Dermis microvascular lymphatic vessel endothelial cell (primary cell): ENCODE data around the gene BAZ1A. TPM values are rescaled to one million over a fixed set of nuclear protein-coding genes. Genes with fewer than 3 reads are reported as not detected.

ENCODE experiments used
- DNase-seq, 2 donors: peaks; one replicate each; pipeline versions ENCODE4 v3.0.0 to v3.0.0-alpha.2; 2010; ENCODE audit warnings: low read depth in 2 of 2
- total RNA-seq: library from RNA; depleted of rRNA; stranded (reverse); fragments of >200 nt; gene quantifications from 2 replicates; pipeline ENCODE4 v1.2.1, GENCODE V29; 2014

BAZ1A gene
- total RNA-seq, 1 donor from 2014 or later: 37.1 TPM

DNA sequence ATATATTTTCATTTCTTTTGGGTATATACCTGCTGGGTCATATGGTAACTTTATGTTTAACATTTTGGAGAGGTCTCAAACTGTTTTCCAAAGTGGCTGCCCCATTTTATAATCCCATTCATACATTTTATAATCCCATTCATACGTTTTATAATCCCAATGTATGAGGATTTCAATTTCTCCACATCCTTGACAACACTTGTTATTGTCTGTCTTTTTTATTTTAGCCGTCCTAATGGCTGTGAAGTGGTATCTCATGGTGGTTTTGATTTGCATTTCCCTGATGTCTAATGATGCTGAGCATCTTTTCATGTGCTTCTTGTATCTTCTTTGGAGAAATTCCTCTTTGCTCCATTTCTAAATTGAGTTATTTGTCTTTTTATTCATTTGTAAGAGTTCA lies 154.0 kb downstream of the BAZ1A start:
- DNase-seq: no peak

DNA sequence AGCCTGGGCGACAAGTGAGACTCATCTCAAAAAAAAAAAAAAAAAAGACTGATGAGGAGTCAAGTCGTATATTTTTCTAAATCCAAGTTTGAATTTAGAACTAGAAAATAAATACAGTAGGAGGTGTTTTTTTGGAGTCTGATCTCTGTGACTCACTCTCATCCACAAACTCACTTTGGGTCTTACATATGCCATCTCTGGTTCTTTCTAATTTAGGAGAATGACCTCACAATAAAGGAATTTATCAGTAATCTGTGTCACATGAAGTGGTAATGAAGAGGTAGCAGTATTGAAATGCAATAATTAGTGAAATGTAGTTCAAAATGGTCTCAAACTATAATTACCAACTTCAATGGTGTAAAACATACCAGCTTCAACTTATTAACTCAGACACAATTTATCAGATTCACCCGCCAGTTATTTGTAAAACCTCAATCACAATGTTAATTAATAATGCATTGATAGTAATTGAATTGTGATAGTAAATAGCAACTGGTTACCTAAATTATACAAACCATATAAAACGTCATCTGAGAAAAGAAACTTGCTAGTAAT lies 156.3 kb downstream of the BAZ1A start:
- no peak for DNase-seq

DNA sequence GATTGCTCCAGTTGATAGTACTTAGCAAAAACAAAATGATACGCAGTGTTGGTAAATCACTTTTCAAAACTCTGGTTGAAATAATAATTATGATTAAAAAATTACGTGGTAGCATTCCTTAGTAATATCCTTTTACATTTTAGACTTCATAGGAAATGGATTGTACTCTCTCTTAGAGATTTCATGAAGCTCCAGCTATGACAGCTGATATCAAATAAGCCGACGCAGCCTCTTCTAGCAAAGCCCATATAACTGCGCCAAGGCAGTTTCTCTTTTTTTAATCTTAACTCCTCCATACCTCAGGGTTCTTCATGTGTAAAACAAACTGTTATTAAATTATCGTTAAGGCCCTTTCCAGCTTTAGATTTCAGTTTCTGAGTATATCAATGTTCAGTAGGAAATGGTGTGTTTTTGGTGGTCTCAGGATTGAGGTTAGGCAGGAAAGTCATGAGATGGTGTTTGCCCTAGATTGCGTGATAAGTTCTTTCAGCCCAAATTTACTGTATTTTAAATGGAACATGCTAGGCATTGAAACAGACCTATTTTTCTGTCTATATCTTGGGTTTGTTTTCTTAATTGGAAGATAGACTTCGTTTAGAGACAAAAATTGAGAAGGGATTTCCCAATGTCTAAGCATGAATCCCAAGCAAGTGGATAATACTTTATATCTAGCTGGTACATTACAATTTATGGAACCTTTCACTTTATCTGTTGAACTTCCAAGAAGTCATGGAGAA lies 159.9 kb downstream of the BAZ1A start:
- no peak for DNase-seq

DNA sequence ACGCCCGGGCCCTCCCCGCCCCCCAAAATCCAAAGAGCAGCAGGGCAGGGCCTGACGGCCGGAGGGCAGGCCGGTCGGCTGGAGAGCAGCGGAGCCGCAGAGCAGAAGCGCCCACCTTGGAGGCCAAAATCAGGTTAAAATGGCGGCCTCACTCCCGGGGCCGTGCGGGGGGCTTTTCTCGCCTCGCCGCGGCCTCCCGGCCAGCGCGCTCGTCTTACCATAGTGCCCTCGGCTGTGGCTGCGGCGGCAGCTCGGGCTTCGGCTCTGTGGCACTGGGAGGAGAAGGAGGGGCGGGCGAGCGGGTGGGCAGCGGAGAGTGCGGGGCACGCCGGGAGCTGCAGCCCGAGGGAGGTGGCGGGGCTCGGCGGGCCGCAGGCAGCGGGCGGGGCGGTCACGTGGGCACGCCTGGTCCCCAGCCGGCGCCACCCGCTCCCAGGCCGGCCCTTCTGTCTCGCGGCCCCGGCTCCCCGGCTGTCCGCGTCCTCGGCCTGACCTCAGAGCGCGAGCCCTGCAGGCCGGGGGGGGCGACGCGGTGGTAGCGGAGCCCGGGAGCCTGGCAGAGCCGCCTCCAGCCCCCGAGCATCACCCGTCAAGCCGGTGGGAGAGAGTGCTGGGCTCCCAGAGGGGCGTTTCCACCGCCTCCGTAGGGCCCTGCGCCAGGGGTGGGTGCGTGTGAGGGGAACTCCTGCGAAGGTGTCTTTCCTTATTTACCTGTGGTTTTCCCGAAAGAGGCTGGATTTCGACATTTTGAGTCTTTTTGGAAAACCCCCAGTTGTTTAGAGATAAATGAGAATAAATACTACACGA lies 160.6 kb downstream of the BAZ1A start, which contains the start of gene CFL2:
Gene CFL2, minus strand, starts transcription at position 274 of the 807 bp plus-strand sequence. Its CDS starts 53 bp downstream, at position 221.
- DNase-seq: peak in 1 of 2 donors; percentile 83

DNA sequence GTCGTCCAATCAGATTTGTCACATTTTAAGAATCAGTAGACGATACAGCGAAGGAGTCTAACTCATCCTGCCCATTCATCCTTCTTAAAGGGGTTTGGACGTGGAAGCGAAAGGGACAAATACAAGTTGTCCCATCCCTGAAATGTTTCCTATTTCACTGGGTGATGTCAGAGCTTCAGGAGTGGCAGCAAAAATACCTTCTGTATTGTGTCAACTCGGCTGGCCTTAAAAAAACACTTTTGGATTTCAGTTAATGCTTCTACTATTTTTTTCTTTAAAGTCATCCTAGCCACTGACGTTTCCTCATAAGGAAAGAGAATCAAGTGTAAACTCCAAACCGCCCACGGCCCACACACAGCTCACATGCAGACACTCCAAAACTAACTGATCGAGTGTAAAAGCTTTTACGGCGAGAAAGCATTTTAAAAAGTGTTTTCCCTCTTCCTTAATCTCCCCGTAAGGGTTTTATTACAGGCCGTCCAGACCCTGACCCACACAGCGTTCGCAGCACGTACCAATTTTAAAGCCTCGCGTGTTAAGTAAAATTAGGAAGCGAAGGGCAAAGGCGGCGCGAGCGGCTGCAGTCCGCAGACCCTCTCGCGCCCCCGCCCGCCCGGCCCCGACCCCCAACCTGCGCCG lies 161.4 kb downstream of the BAZ1A start:
- peak in 1 of 2 donors; percentile 67 for DNase-seq

DNA sequence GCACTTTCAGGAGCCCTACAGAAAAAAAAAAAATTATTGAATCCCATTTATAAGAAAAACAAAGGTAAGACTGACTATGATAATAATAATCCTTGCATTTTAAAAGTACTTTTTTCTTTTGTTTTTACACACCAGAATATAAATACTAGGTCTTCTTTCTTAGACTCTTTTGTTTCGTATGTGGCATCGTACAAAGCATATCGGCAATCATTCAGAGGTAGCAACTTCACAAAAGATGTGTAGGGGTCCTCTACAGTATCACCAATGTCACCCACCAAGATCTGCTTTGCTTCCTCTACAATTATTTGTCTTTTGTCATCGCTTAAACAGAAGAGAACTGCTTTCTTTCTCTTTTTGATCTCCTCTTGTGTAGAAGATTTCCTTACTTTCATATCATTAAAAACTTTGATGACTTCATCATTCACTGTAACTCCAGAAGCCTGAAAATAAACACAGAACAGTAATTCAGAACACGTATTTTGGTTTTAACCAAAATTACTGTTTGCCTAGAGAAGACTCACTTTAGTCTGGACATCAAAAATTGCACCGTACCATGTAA lies 162.0 kb downstream of the BAZ1A start:
- DNase-seq: no peak

DNA sequence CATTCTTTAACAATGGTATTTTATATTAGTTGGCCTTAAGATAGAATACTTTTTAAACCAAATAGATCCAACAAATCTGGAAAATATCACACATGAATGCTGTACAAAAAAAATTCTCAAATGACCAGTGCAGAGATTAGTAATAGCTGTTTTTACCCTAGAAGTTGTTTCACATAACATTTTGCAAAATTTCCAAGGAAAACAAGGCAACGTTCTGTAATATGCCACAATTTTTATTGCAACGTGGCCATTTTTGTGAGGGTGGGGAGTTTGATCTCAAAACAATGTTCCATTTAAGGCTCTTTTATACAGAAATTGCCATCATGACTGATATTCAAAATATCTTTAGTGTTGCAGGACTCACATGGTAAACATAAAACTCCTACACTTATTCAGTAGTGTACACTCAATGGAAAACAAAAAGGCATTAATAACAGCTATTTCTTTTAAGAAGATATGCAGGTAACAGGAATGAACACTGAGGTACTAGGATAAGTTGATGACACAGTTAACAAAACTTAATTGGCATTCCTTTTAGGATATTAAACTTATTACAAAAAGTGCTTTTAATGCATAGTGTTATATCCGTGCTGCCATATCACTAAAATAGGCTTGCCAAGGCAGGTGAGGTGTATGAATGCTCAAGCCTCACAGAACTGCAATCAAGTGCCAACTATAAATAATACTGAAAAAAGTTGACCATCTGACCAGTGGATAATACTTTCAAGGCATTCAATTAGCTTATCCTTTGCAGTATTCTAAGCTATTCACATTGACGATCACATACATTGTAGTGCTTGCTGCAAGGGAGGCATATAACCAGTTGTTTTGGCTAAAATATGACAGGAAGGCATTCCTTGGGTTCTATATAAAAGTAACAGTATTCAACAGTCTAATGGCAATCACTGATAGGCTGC lies 163.1 kb downstream of the BAZ1A start:
- DNase-seq: no peak

DNA sequence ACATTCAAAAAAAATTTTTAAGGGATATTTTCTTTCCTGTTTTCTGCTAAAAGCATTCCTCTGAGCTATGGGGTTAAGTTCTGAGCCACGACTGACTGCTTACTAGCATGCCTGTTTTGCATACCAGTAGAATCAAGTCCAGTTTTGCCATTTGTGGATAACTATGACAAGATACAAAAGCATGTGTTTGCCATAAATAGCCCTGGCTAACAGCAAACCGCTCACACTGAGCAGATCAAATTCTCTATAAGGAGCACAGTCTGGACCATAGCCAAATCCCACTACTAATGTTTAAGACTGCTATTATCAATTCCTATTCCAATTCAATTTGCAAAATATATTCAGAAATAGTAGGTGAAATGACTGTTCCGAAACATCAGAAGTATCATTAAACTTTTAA lies 164.0 kb downstream of the BAZ1A start:
- peak in 1 of 2 donors; percentile 22 for DNase-seq

DNA sequence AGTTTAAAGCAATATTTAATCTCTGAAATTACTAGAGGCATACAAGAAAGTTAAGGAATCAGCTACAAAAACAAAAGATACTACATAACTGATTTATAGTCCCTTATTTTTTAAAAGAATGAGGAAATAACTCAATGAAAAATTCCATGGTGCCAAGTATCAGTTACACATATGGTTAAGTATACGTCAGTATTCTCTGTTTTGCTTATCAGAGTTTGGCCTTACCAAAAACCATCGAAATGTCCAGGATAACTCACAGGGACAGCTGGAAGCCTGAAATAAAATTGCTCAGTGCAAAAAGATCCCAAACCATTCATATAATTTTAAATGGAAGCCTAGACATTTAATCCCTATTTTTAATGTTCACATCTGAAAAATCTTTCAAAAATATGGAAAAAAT lies 164.4 kb downstream of the BAZ1A start:
- no peak for DNase-seq

DNA sequence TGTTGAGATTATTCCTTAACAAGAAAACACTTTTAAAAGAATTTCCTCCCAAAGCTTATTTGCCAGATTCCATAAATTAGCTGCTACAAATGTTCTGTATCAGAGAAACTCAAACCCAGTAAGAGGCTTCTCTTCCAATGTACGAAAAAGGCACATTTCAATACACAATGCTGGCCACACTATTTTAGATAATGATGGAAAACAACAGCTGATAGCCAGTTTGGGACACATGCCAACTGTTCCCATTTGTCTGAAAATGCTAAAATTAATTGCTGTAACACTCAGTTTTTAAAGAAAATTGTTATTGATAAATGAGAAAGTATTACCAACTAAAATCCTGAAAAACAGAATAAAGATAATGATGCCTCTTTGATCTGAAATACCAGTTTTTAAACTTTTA lies 165.2 kb downstream of the BAZ1A start:
- peak in 1 of 2 donors; percentile 40 for DNase-seq

DNA sequence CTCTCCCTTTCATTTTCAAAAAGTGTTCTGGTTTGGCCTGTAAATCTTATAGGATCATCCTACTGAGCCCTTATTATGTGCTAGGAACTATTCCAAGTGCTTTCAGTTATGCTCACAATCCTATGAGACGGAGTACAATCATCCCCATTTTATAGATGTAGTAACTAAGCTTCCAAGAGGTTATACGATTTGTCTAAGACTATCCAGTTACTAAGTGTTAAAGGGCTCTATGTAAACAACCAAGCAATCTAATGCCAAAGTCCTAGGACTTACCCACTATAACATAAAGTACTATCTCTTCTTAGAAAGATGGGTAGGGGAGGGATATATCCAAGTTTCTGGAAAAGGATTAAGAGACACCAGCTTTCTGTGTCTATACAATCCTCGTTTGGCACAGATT lies 167.4 kb downstream of the BAZ1A start:
- no peak for DNase-seq

Other genes with a start within 250 kb of the BAZ1A start
- 78.9 and 80.5 TPM in 2 replicates for gene SNX6, start 245.2 kb downstream of the BAZ1A start, total RNA-seq
- 42.5 and 56.5 TPM in 2 replicates for gene CFL2, start 160.8 kb downstream of the BAZ1A start, total RNA-seq
- 50.4 and 55.5 TPM in 2 replicates for gene SRP54, start 107.6 kb upstream of the BAZ1A start, total RNA-seq
- gene FAM177A1, start 170.9 kb upstream of the BAZ1A start, total RNA-seq: 43.9 and 52.2 TPM in 2 replicates
- 30.2 and 40.3 TPM in 2 replicates for gene PPP2R3C, start 246.6 kb upstream of the BAZ1A start, total RNA-seq
- gene PRORP, start 247.2 kb upstream of the BAZ1A start, total RNA-seq: 23.9 and 24.9 TPM in 2 replicates